ENCODE results near the gene MUL1.

DNA sequence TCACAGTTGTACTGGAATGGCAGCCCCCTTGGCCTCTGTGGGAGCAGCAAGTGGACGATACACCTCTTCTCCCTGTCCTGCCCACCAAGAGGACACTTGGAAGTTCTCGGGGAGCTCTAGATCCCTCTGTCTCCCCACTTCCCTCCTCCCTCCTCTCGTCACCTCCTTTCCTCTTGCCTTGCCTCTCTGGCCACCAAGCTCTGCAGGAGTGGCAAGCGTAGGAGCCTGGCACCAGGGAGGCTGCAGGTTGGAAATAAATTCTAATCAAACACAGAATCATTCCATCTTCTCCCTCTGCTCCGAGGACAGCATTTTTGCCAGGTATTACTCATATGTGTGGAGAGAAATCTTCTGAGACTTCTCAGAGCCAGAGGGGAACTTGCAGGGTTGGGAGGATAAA lies 42.8 kb downstream of the MUL1 start:
- TF ChIP-seq, protein P1, sequence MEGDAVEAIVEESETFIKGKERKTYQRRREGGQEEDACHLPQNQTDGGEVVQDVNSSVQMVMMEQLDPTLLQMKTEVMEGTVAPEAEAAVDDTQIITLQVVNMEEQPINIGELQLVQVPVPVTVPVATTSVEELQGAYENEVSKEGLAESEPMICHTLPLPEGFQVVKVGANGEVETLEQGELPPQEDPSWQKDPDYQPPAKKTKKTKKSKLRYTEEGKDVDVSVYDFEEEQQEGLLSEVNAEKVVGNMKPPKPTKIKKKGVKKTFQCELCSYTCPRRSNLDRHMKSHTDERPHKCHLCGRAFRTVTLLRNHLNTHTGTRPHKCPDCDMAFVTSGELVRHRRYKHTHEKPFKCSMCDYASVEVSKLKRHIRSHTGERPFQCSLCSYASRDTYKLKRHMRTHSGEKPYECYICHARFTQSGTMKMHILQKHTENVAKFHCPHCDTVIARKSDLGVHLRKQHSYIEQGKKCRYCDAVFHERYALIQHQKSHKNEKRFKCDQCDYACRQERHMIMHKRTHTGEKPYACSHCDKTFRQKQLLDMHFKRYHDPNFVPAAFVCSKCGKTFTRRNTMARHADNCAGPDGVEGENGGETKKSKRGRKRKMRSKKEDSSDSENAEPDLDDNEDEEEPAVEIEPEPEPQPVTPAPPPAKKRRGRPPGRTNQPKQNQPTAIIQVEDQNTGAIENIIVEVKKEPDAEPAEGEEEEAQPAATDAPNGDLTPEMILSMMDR (IDR thresholded peaks at IDR 0.05) = no peak
- TF ChIP-seq POLR2A (IDR thresholded peaks at IDR 0.05) = no peak

Measured in testis (tissue), 2 donors.